Mesenteric fat pad (tissue), 1 donor: ENCODE data around the gene TMEM92. TPM values are rescaled to one million over a fixed set of nuclear protein-coding genes. Genes with fewer than 3 reads are reported as not detected.

ENCODE experiments used
- DNase-seq: peaks from one replicate; pipeline ENCODE4 v3.0.0-alpha.2; 2020; ENCODE audit warnings: low spot score
- total RNA-seq: library from RNA; stranded (reverse); fragmentation: NEBNext Ultra II Directional; extraction: Animal tissue kit (Norgen Biotek cat#: 25700); gene quantifications from one replicate; pipeline ENCODE4 v1.2.1, GENCODE V29; 2021
- donor health status: DM: yes; HTN: yes; CAD: no.

Gene TMEM92
- total RNA-seq, 1 donor from 2014 or later = not detected

GRCh38 chr17:50261051-50261915 lies 13.0 kb upstream of the TMEM92 start:
- DNase-seq = peak; percentile 84

DNA sequence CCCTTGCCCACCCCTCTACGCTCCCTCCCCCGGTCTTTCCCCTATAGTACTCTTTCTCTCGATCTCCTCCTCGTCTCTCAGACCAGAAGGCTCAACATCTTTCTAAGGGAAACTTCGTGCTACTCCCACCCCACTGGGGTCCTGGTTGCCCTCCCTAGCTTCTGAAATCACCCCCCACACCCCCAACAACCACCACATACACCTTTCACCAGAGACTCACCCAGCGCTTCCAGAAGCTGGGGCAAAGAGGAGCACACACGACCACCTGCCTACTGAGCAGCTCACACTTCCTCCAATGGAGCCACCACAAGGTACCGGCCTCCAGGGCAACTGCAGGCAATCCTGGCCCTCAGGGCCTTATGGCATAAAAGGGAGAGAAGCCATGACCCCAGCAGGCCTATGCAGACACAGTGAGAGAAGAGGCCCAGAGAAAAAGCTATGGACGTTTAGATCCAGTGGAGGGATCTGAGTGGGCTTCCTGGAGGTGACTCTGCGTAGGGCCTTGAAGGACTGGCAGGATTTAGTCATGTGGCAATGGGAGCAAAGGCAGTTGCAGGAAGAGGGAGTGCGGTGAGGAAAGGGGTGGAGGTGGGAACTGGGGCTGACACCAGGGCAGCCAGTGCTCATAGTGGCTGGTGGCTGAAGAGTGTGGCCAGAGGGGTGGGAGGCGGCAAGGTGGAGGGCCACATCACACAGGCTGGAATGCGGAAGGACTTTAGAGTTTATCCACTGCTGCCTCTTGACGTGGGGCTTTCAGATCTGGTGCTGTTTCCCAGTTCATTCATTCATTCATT lies 12.1 kb upstream of the TMEM92 start:
- peak; percentile 87 for DNase-seq

GRCh38 chr17:50263331-50264262 lies 10.7 kb upstream of the TMEM92 start:
- peak; percentile 83 for DNase-seq

DNA sequence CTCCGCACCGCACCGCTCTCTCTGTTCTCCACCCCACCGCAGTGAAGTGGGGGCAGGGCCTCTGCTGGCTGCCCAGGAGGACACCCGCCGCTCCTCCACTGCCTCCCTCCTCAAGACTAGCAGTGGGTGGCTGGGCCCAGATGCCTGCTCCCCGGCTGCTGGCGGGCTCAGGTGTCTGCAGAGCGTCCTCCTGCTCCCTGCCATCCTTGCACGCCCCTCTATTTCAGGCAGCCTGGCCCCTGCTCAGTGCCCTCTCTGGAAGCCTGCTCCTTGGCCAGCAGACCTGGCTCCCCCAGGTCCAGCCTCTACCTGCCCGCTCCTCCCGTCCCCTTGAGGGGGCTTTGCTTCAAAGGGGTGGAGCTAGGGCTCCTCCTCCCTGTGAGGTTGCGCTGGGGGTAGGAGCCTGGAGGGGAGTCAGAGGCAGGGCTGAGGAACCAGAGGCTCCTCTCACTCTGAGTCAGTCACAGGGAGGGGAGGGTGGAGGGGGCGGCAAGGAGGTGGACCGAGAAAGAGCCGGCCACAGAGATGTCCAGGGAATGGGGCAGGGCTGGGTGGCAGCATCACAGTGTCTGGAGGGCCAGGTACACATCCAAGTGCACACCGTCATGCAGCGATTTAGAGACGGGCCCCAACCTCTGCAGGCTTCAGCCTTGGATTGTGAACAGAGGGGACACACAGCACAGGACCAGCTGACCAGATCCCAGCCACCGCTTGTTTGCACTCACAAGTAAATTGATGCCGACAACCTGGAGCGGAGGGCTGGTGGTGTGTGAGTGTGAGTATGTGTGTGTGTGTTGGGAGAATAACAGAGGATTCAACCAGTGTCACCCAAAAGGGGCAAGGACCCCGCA lies 9.8 kb upstream of the TMEM92 start:
- DNase-seq = peak; percentile 88

GRCh38 chr17:50265212-50265611 lies 9.1 kb upstream of the TMEM92 start:
- peak; percentile 64 for DNase-seq

DNA sequence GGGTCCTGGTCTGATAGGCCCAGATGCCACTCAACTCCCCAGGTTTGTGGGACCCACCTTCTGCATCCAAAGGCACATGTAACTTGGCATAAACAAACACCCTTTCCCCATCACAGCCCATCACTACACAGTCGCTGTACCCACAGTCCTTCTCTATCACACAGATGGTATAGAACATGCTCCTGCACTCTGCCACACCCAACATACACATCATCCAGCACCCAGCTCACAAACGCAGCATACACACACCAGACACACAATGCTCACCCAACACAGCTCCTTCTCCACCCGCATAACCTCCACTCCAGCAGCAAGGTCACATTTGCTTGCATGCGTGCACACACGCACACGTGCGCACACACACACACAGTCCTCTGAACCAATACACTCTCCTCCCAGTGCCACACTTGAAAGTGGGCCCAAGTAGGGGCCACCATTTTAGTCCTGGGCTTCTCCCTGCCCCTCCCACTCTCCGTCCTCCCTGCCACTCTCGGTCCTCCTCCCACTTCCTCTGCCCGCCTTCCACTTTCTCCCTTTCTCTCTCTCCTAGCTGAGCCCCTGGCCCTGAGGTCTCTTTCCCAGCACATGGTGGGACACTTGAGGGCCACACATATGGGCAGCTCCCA lies 8.5 kb upstream of the TMEM92 start:
- DNase-seq = peak; percentile 71

- peak; percentile 68 for DNase-seq
Observed at GRCh38 chr17:50266384-50267073, 7.7 kb upstream of the TMEM92 start.

- DNase-seq = peak; percentile 85
Observed at GRCh38 chr17:50267074-50267841, 7.0 kb upstream of the TMEM92 start.

DNA sequence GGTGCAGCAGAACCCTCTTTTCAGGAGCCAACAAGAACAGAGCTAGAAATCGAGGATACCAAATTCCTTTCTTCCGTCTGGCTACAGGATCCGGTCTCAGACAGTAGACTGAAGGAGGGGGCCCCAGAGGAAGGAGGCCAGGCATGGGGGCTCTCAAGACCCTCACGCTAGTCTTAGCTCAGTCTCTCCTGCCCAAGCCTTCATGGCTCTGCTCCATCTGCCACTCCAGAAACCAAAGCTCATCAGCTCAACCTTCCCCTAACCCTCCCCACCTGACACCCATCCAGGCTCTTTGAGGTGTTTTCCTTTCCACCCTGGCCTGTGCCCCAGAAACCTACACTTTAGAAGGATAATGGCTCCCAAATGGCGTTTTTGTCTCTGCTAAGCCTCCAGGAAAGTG lies 6.2 kb upstream of the TMEM92 start:
- DNase-seq = peak; percentile 68

DNA sequence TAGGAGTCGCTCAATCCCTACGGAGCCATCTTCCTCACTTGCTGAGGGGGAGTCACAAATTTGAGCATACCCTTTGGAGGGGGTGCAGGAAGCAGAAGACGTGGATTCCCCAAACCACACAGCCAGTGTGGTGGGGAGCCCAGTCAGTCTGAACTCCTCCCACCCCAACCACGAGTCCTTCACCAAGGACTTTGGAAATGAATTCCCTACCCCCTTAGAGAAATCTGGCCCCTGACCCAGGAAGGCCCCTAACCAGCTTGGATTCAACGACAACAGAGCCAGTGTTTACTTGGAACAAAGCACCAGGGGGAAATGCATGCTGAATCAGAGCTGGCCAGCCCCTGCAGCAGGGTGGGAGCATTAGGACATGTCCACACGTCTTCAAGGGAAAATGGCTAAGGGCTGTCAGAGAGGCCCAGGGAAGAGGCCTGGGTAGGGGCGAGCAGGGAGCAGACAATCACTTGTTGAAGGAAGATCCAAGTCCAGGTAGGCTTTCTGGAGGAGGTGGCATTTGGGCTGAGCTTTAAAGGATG lies 5.5 kb upstream of the TMEM92 start:
- peak; percentile 59 for DNase-seq

DNA sequence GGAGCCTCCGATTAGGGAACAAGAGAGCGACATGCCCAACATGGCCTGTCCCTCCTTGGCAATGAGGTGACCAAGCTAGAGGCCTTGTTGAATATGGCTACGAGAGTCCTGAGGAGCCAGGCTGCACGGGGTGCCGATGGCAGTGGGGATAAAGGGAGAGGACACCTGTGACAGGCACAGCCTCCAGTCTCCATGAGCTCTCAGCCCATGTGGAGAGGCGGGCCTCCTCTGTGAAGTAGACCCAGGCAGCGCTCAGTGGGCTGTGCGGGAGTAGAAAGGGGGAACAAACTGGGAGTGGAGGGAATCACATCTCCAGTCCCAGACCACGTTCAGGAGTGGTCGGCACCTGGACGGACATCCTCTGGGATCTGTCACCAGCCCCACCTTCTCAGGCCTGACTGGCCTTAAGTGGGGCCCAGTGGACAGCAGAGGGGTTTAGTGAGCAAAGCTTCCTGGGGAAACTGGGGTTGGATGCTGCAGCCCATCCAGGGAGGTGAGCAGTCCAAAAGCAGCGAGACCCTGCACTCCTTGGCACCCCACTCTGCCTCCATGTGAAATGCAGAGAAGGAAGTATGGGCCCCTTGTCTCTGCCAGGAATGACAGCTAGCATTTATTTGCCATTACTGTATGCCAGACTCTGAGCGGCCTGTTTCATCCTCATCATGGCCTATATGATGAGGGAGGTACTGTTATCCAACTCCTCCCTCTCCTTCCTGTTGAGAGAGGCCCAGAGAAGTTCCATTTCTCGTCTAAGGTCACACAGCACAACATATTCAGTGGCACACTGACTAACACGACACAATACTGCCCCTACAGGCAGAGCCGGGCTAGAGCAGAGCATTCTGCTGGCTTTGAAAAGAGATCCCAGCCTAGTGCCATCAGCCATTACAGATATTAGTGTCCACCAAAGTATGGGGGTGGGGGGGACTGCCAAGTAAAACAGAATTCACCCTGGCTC lies 4.5 kb upstream of the TMEM92 start:
- peak; percentile 88 for DNase-seq

GRCh38 chr17:50270435-50271362 lies 3.6 kb upstream of the TMEM92 start:
- DNase-seq = peak; percentile 88

GRCh38 chr17:50271363-50271750 lies 2.9 kb upstream of the TMEM92 start:
- DNase-seq = peak; percentile 5

DNA sequence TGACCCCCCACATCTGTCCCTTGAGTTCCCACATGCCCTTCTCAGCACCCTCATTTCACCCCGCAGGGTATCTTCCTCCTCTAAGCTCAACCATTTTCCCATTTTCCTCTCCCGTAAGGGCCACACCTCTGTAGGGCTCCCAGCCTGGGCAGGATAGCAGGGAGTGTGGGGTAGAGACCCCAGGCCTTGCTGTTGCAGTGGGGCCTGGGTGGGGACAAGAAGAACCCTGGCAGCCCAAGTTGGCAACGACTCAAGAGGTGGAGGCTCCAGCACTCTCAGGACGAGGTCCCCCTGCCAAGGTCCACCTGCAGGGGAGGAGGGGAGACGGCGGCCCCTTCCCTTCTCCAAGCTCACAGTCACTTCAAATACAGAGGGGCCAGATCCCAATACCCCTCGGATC lies 2.0 kb upstream of the TMEM92 start:
- peak; percentile 67 for DNase-seq

- peak; percentile 90 for DNase-seq
Observed at GRCh38 chr17:50272711-50273653, 1.3 kb upstream of the TMEM92 start.
